ENCODE results near the gene ZNF304. TPM values are rescaled to one million over a fixed set of nuclear protein-coding genes. Genes with fewer than 3 reads are reported as not detected.

Gene ZNF304
- total and polyA plus RNA-seq, 9 of the 15 experiments (the other 6 are each of a cell fraction or from before 2014, with no cell fraction given): 0.82 to 5.5 (median 3.6) TPM

- Histone ChIP-seq H2AFZ (ENCODE audit: low read depth, low read length) (no peak overlapping the region), H3K27ac (ENCODE audit: extremely low read depth, low read depth, low read length) (no peak overlapping the region), H3K9me3 (replicated peaks; ENCODE audit: control insufficient read depth, insufficient read depth, low read depth, low read length) (no peaks in the 10 kb centered on the region; the same call in 1 of the 2 replicates), H3K79me2 (ENCODE audit: control insufficient read depth, insufficient read depth, low read length) (peaks cover 15% of the 10 kb centered on the region), H3K36me3 (ENCODE audit: control insufficient read depth, insufficient read depth, low read length) (no peaks in the 10 kb centered on the region; the same call in 2 of the 3 replicates), H3K4me2 (ENCODE audit: insufficient read depth, low read length) (no peak overlapping the region), H3K4me3 (no peak overlapping the region), H4K20me1 (replicated peaks; ENCODE audit: control insufficient read depth, insufficient read depth, low read length) (no peaks in the 10 kb centered on the region), H3K4me1 (replicated peaks in 1 of 2; ENCODE audit: control insufficient read depth in 2 of 2, insufficient read depth in 2 of 2, low read length in 2 of 2) (peaks cover 6 to 7% of the 10 kb centered on the region in 2 experiments; a peak in 4 of 5 replicates), H3K9me1 (ENCODE audit: control insufficient read depth, insufficient read depth, low read length) (no peaks in the 10 kb centered on the region), H3K27me3 (ENCODE audit: control insufficient read depth in 2 of 2, insufficient read depth in 2 of 2, low read length in 2 of 2) (no peaks in the 10 kb centered on the region), H3K9ac (ENCODE audit: insufficient read depth in 1 of 2, low read depth in 2 of 2, low read length in 2 of 2) (no peak overlapping the region)
- no TSS peak for BruUV-seq (replicated peaks)
- no peak for DNase-seq (ENCODE audit: extremely low read depth in 1 of 4, low spot score in 3 of 4)
- FAIRE-seq: no peak
- intact Hi-C loops (cut with micrococcal nuclease): no loop called here
- in situ Hi-C loops (cut with MboI): no loop called here
- no peak for ATAC-seq
- ChIA-PET POLR2A (no interaction called here), CTCF (ENCODE audit: low intra/inter-chr PET ratio) (no interaction called here)
- 20% methylated on average over 3 of the region's 3 CpGs for WGBS (ENCODE audit: insufficient coverage, low coverage, missing lambda C conversion rate)
- TF ChIP-seq ZNF384 (IDR thresholded peaks at IDR 0.05; ENCODE audit: low read depth, low read length): 0 out of 2 replicates have a peak, but pooled peaks have one; percentile 31
- TF ChIP-seq MEF2A (IDR thresholded peaks at IDR 0.05; ENCODE audit: control insufficient read depth, low read depth, low read length): peak; percentile 75
- TF ChIP-seq NRF1 (conservative IDR thresholded peaks at IDR 0.05 in 1 of 2, IDR thresholded peaks at IDR 0.05 in 1 of 2): no peak
- TF ChIP-seq MEF2D (tag; conservative IDR thresholded peaks at IDR 0.05; ENCODE audit: low read depth): peak; percentile 70
These were observed 2.9 kb upstream of the ZNF304 start for GRCh38 chr19:57348136-57348535.

DNA sequence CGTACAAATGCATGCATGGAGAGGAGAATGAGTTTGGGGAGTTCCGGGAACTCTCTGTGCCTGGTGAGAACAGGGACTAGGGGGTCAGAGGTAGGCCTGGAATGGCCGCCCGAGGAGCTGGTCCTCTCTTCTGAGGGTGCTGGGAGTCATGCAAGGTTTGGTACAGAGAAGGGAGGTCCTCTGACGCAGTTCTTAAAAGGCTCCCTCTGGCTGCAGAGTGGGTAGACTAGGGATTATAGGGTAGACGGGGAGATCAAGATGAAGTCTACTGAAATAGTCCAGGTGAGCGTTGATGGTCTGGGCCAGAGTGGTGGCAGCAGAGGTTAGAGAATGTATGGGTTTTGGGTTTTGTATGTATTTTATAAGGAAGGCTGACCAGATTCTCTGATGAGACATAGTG, 796 bp downstream of the ZNF304 start:
- peaks cover 22% of the 10 kb centered on the region; the same call in 2 of the 3 replicates for H3K36me3 ChIP-seq (ENCODE audit: control insufficient read depth, insufficient read depth, low read length)
- peak; percentile 17 to 32 (median 21) for DNase-seq (ENCODE audit: extremely low read depth in 1 of 4, low spot score in 3 of 4)
- BruUV-seq (replicated peaks): no TSS peak
- intact Hi-C loops (cut with micrococcal nuclease): no loop called here
- no peaks in the 10 kb centered on the region for H4K20me1 ChIP-seq (replicated peaks; ENCODE audit: control insufficient read depth, insufficient read depth, low read length)
- no peak for FAIRE-seq
- peaks cover 6 to 7% of the 10 kb centered on the region in 2 experiments; a peak in 3 of 5 replicates for H3K4me1 ChIP-seq (replicated peaks in 1 of 2; ENCODE audit: control insufficient read depth in 2 of 2, insufficient read depth in 2 of 2, low read length in 2 of 2)
- peak overlapping the region; percentile 83 for H3K4me3 ChIP-seq
- ChIA-PET CTCF (ENCODE audit: low intra/inter-chr PET ratio) (no interaction called here), POLR2A (no interaction called here)
- peak overlapping the region; percentile 80 to 98; a peak in 3 of 4 replicates for H3K9ac ChIP-seq (ENCODE audit: insufficient read depth in 1 of 2, low read depth in 2 of 2, low read length in 2 of 2)
- 6% methylated on average over 6 of the region's 7 CpGs for WGBS (ENCODE audit: insufficient coverage, low coverage, missing lambda C conversion rate)
- in situ Hi-C loops (cut with MboI): no loop called here
- ATAC-seq: peak; percentile 26
- peak overlapping the region; percentile 93 for H3K4me2 ChIP-seq (ENCODE audit: insufficient read depth, low read length)
- TF ChIP-seq LARP7 (IDR thresholded peaks at IDR 0.05): no peak
- no peak for TF ChIP-seq GATAD2B (IDR thresholded peaks at IDR 0.05; ENCODE audit: borderline replicate concordance)
- TF ChIP-seq YBX1 (IDR thresholded peaks at IDR 0.05): no peak
- H2AFZ ChIP-seq (ENCODE audit: low read depth, low read length): no peak overlapping the region
- H3K79me2 ChIP-seq (ENCODE audit: control insufficient read depth, insufficient read depth, low read length): peaks cover 15% of the 10 kb centered on the region
- H3K27ac ChIP-seq (ENCODE audit: extremely low read depth, low read depth, low read length): no peak overlapping the region; the same call in 2 of the 3 replicates
- no peaks in the 10 kb centered on the region for H3K9me1 ChIP-seq (ENCODE audit: control insufficient read depth, insufficient read depth, low read length)
- no peaks in the 10 kb centered on the region; the same call in none of the 2 replicates for H3K9me3 ChIP-seq (replicated peaks; ENCODE audit: control insufficient read depth, insufficient read depth, low read depth, low read length)
- no peaks in the 10 kb centered on the region for H3K27me3 ChIP-seq (ENCODE audit: control insufficient read depth in 2 of 2, insufficient read depth in 2 of 2, low read length in 2 of 2)
